ENCODE data around the gene EPN1. TPM values are rescaled to one million over a fixed set of nuclear protein-coding genes. Genes with fewer than 3 reads are reported as not detected.
A peak's percentile ranks its signal among the peaks of the same experiment; 100 is the strongest.

The EPN1 gene
- total and polyA plus RNA-seq, 9 of the 15 experiments (the other 6 are each of a cell fraction or from before 2014, with no cell fraction given) = 0.08 to 138 (median 12.7) TPM

- TF ChIP-seq RBM14 (IDR thresholded peaks at IDR 0.05; ENCODE audit: borderline replicate concordance, insufficient read depth, low read depth, low read length) = no peak
- no peak for TF ChIP-seq PCBP2 (IDR thresholded peaks at IDR 0.05; ENCODE audit: low read depth, low read length, poor library complexity, severe bottlenecking)
- TF ChIP-seq PYGO2 (tag; IDR thresholded peaks at IDR 0.05) = no peak
- no peak for TF ChIP-seq PTRF (tag; IDR thresholded peaks at IDR 0.05)
- TF ChIP-seq MEF2D (tag; conservative IDR thresholded peaks at IDR 0.05; ENCODE audit: low read depth) = 0 out of 2 replicates have a peak, but pooled peaks have one; percentile 35
- no peak for TF ChIP-seq PHB2 (IDR thresholded peaks at IDR 0.05; ENCODE audit: low read depth)
- peak; percentile 92 for TF ChIP-seq GABPA (tag; conservative IDR thresholded peaks at IDR 0.05; ENCODE audit: low read depth)
- peak; percentile 75 for TF ChIP-seq ETV1 (tag; conservative IDR thresholded peaks at IDR 0.05; ENCODE audit: low read depth)
- no peak for TF ChIP-seq IRF9 (tag; IDR thresholded peaks at IDR 0.05)
- TF ChIP-seq ZNF12 (CRISPR knock-in tag; IDR thresholded peaks at IDR 0.05) = no peak
- no peak for TF ChIP-seq COPS2 (conservative IDR thresholded peaks at IDR 0.05)
- TF ChIP-seq FOSL1 (tag; conservative IDR thresholded peaks at IDR 0.05) = no peak
- TF ChIP-seq BRF1 (IDR thresholded peaks at IDR 0.05; ENCODE audit: borderline replicate concordance, extremely low read depth, insufficient read length) = no peak
- no peak for TF ChIP-seq HMBOX1 (IDR thresholded peaks at IDR 0.05)
- TF ChIP-seq EWSR1 (IDR thresholded peaks at IDR 0.05; ENCODE audit: borderline replicate concordance, low read depth, partially characterized antibody) = no peak
- TF ChIP-seq CBFA2T2 (conservative IDR thresholded peaks at IDR 0.05) = no peak
- TF ChIP-seq POLR2AphosphoS2 (IDR thresholded peaks at IDR 0.05; ENCODE audit: low read length) = peak; percentile 90; the same call in 1 of the 2 replicates
- no peak for TF ChIP-seq WHSC1 (IDR thresholded peaks at IDR 0.05; ENCODE audit: low read length)
- no peak for TF ChIP-seq SMC3 (conservative IDR thresholded peaks at IDR 0.05; ENCODE audit: insufficient read depth, low read depth, low read length)
- TF ChIP-seq CHD4 (IDR thresholded peaks at IDR 0.05; ENCODE audit: insufficient read depth, insufficient replicate concordance, low read depth, low read length, poor library complexity, severe bottlenecking) = no peak
- TF ChIP-seq ZNF384 (IDR thresholded peaks at IDR 0.05; ENCODE audit: low read depth, low read length) = 0 out of 2 replicates have a peak, but pooled peaks have one; percentile 29
- TF ChIP-seq KAT8 (IDR thresholded peaks at IDR 0.05; ENCODE audit: low read depth) = no peak
- TF ChIP-seq SRSF9 (IDR thresholded peaks at IDR 0.05; ENCODE audit: borderline replicate concordance, low read depth, low read length) = no peak
- no peak for TF ChIP-seq CBX8 (IDR thresholded peaks at IDR 0.05; ENCODE audit: borderline replicate concordance, extremely low read depth, low read depth, low read length, poor library complexity, severe bottlenecking)
Measured at GRCh38 chr19:55643003-55643886, 31.8 kb upstream of the EPN1 start, which contains the start of gene ZNF581 (continued).
